IMR-90 (cell line): ENCODE data around the gene GTF2A1L. TPM values are rescaled to one million over a fixed set of nuclear protein-coding genes. Genes with fewer than 3 reads are reported as not detected.

Source experiments
- ATAC-seq: fragments of 200-7000 bp; cut with Tn5 transposase; 2 replicates; pipeline ENCODE4 v1.9.1; 2020; ENCODE audit warnings: low read depth, mild to moderate bottlenecking, moderate library complexity
- BruUV-seq: library from RNA; stranded (reverse); fragments of 400-500 nt; replicated peaks from 2 replicates; lab custom pipeline; 2021; lab: Mats Ljungman, UMichigan
- CTCF ChIA-PET: fragments of 300-600 bp; formaldehyde crosslinking; extraction: SDS; loops from one replicate; lab custom pipeline; 2021; ENCODE audit warnings: antibody characterized with exemption; lab: Yijun Ruan, JAX
- POLR2A ChIA-PET: fragments of 300-600 bp; sonication (Branson Sonifier 250); formaldehyde crosslinking; loops from one replicate; lab custom pipeline; 2022; ENCODE audit warnings: antibody characterized with exemption; ENCODE audit not compliant: unreplicated experiment; lab: Charles Lee
- DNase-seq: peaks from one replicate; pipeline ENCODE4 v3.0.0; 2013
- H2AFZ ChIP-seq: replicated peaks from 2 replicates; pipeline ENCODE3; 2013; ENCODE audit warnings: low read length, mild to moderate bottlenecking; ENCODE audit not compliant: poor library complexity
- H2AK5ac ChIP-seq: 2 replicates; pipeline ENCODE4 v1.6.1; 2013; ENCODE audit warnings: low read depth, low read length, inconsistent platforms
- H2AK9ac ChIP-seq: replicated peaks from 2 replicates; pipeline ENCODE3; 2013; ENCODE audit warnings: mild to moderate bottlenecking, low read depth, low read length, moderate library complexity; ENCODE audit not compliant: poor library complexity
- H2BK120ac ChIP-seq: 2 replicates; pipeline ENCODE4 v1.6.1; 2013; ENCODE audit warnings: low read depth, low read length, inconsistent platforms
- H2BK15ac ChIP-seq: 3 replicates; pipeline ENCODE4 v1.6.1; 2013; ENCODE audit warnings: low read depth, low read length, inconsistent platforms
- H2BK20ac ChIP-seq: 2 replicates; pipeline ENCODE4 v1.6.1; 2013; ENCODE audit warnings: low read depth, mild to moderate bottlenecking, inconsistent platforms, low read length, moderate library complexity
- H2BK5ac ChIP-seq: 2 replicates; pipeline ENCODE4 v1.6.1; 2013; ENCODE audit warnings: mild to moderate bottlenecking, low read depth, low read length, inconsistent platforms; ENCODE audit not compliant: poor library complexity, severe bottlenecking
- H3K14ac ChIP-seq: replicated peaks from 2 replicates; pipeline ENCODE4 v1.6.1; 2013; ENCODE audit warnings: low read depth, low read length, inconsistent platforms
- H3K18ac ChIP-seq: 2 replicates; pipeline ENCODE4 v1.6.1; 2013; ENCODE audit warnings: low read depth, low read length, control low read depth
- H3K23ac ChIP-seq: 2 replicates; pipeline ENCODE4 v1.6.1; 2013; ENCODE audit warnings: low read depth, low read length, inconsistent platforms
- H3K27ac ChIP-seq: 2 replicates; pipeline ENCODE4 v1.5.1; 2013; ENCODE audit warnings: mild to moderate bottlenecking, control low read depth, low read length; ENCODE audit not compliant: insufficient read depth
- H3K27me3 ChIP-seq: 2 replicates; pipeline ENCODE4 v1.6.1; 2013; ENCODE audit warnings: low read length; ENCODE audit not compliant: control insufficient read depth, insufficient read depth
- H3K36me3 ChIP-seq: 2 replicates; pipeline ENCODE4 v1.6.1; 2013; ENCODE audit warnings: low read length, mixed read lengths; ENCODE audit not compliant: control insufficient read depth, insufficient read depth
- H3K4ac ChIP-seq: 2 replicates; pipeline ENCODE4 v1.6.1; 2013; ENCODE audit warnings: low read depth, low read length, inconsistent platforms
- H3K4me1 ChIP-seq: 2 replicates; pipeline ENCODE4 v1.6.1; 2013; ENCODE audit warnings: low read length, mixed read lengths; ENCODE audit not compliant: control insufficient read depth, insufficient read depth
- H3K4me2 ChIP-seq: 2 replicates; pipeline ENCODE4 v1.6.1; 2013; ENCODE audit warnings: low read depth, mild to moderate bottlenecking, control low read depth, low read length, moderate library complexity
- H3K4me3 ChIP-seq: 2 replicates; pipeline ENCODE4 v1.5.1; 2013; ENCODE audit warnings: low read depth, mild to moderate bottlenecking, control low read depth, low read length, moderate library complexity; ENCODE audit not compliant: insufficient read depth
- H3K56ac ChIP-seq: 2 replicates; pipeline ENCODE4 v1.6.1; 2013; ENCODE audit warnings: low read length, inconsistent platforms; ENCODE audit not compliant: insufficient read depth; ENCODE audit errors: extremely low read depth
- H3K79me1 ChIP-seq, 2 experiments: 2 replicates each; pipeline ENCODE4 v1.6.1; 2013; ENCODE audit warnings: low read length in 2 of 2, inconsistent platforms in 1 of 2, low read depth in 1 of 2
- H3K9ac ChIP-seq: 2 replicates; pipeline ENCODE4 v1.6.1; 2013; ENCODE audit warnings: low read depth, low read length, control low read depth
- H3K9me1 ChIP-seq: 2 replicates; pipeline ENCODE4 v1.6.1; 2013; ENCODE audit warnings: low read length, inconsistent platforms; ENCODE audit not compliant: insufficient read depth
- H3K9me3 ChIP-seq: 2 replicates; pipeline ENCODE4 v1.6.1; 2013; ENCODE audit warnings: low read length; ENCODE audit not compliant: control insufficient read depth, insufficient read depth
- H4K20me1 ChIP-seq: 2 replicates; pipeline ENCODE4 v1.6.1; 2013; ENCODE audit warnings: low read length, inconsistent platforms; ENCODE audit not compliant: insufficient read depth
- H4K5ac ChIP-seq: 2 replicates; pipeline ENCODE4 v1.6.1; 2013; ENCODE audit warnings: mild to moderate bottlenecking, low read depth, low read length, control low read depth
- H4K8ac ChIP-seq, 2 experiments: 2 replicates each; pipeline ENCODE4 v1.6.1; 2013; ENCODE audit warnings: low read depth in 2 of 2, low read length in 2 of 2, control low read depth in 1 of 2, inconsistent platforms in 1 of 2
- H4K91ac ChIP-seq: 2 replicates; pipeline ENCODE4 v1.6.1; 2013; ENCODE audit warnings: low read depth, low read length, inconsistent platforms; ENCODE audit not compliant: insufficient read depth
- CEBPB ChIP-seq: IDR thresholded peaks from 2 replicates; pipeline ENCODE4 v1.6.1; 2012; ENCODE audit warnings: low read depth, low read length, improper control_type of control experiment
- CHD1 ChIP-seq: IDR thresholded peaks from 2 replicates; pipeline ENCODE4 v1.6.1; 2012; ENCODE audit warnings: low read depth, low read length, improper control_type of control experiment
- FOS ChIP-seq: fragments of 150-350 bp; IDR thresholded peaks from 2 replicates; pipeline ENCODE4 v1.6.1; 2016; ENCODE audit warnings: low read depth, low read length
- MAFK ChIP-seq: IDR thresholded peaks from 2 replicates; pipeline ENCODE4 v1.6.1; 2012; ENCODE audit warnings: low read depth, low read length, improper control_type of control experiment
- MXI1 ChIP-seq: IDR thresholded peaks from 2 replicates; pipeline ENCODE4 v1.6.1; 2012; ENCODE audit warnings: low read depth, mild to moderate bottlenecking, low read length, moderate library complexity, borderline replicate concordance
- RCOR1 ChIP-seq: IDR thresholded peaks from 2 replicates; pipeline ENCODE4 v1.6.1; 2012; ENCODE audit warnings: mild to moderate bottlenecking, low read length, improper control_type of control experiment; ENCODE audit not compliant: insufficient replicate concordance
- RFX5 ChIP-seq: IDR thresholded peaks from 2 replicates; pipeline ENCODE4 v1.8.0; 2012; ENCODE audit warnings: low read depth, mild to moderate bottlenecking, low read length, moderate library complexity
- WGBS, 2 experiments: methylation state at CpG; one replicate each; pipeline versions ENCODE4 v1.1.5 to v1.1.7; 2013; ENCODE audit warnings: missing lambda C conversion rate in 2 of 2; ENCODE audit not compliant: insufficient read length in 1 of 2; ENCODE audit errors: extremely low coverage in 2 of 2; 5-methylcytosine and 5-hydroxymethylcytosine counted together
- dilution Hi-C: fragments of 300-500 bp; cut with HindIII; formaldehyde crosslinking; loops from one replicate; pipeline ENCODE4 v1.14.3; 2018; ENCODE audit warnings: low sequenced_read_pairs; ENCODE audit not compliant: unreplicated experiment
- in situ Hi-C: fragments of 300-500 bp; cut with MboI; formaldehyde crosslinking; loops from 3 replicates; pipeline ENCODE4 v1.14.3; 2019; ENCODE audit warnings: low sequenced_read_pairs, inconsistent platforms, mixed read lengths
- intact Hi-C: fragments of 100-400 bp; cut with micrococcal nuclease; formaldehyde crosslinking; loops from 2 replicates; pipeline ENCODE4 v1.10.0; 2022
- polyA plus RNA-seq, 3 experiments: library from polyadenylated mRNA; depleted of rRNA; stranded (reverse); fragments of >200 nt; gene quantifications; 2 replicates each; pipeline ENCODE4 v1.2.3, GENCODE V29; 2012; ENCODE audit warnings: low replicate concordance in 1 of 3
- total RNA-seq: library from RNA; depleted of rRNA; stranded (reverse); fragments of >200 nt; gene quantifications from 2 replicates; pipeline ENCODE4 v1.2.3, GENCODE V29; 2012

GTF2A1L gene
- total and polyA plus RNA-seq, 2 of the 4 experiments (the other 2 are of a cell fraction) = not detected

DNA sequence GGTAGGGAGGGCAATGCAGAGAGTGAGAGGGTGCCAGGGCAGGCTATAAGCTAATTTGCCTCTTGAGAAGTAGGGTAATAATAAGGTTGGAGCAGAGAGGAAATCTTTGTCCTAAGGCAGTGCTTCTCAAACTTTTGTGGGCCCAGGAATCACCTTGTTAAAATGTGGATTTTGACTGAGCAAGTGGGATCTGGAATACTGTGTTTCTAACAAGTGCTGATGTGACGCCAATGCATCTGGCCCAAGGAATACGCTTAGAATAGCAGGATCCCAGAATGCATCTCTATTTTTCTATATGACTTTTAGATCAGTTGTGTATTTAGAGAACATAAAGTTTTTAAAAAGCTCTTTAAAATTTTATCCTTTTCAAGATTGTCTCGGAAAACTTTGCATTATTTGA lies 29.7 kb upstream of the GTF2A1L start:
- H3K14ac ChIP-seq = no peak overlapping the region
- H3K4ac ChIP-seq = no peak overlapping the region
- CTCF ChIA-PET = interaction anchor here (1.0 to 2.0 kb wide), 4 partner anchors 10 to 117 kb away, joined by 3 to 8 read pairs (median 4); no protein-coding TSS in a partner anchor
- peaks cover 4% of the 10 kb centered on the region; the same call in 1 of the 2 replicates for H3K36me3 ChIP-seq
- no peak overlapping the region for H2AFZ ChIP-seq
- H4K91ac ChIP-seq = no peak overlapping the region
- no peaks in the 10 kb centered on the region; a peak in 1 of 4 replicates for H3K79me1 ChIP-seq
- no peak overlapping the region for H3K18ac ChIP-seq
- H3K9ac ChIP-seq = no peak overlapping the region
- no peak overlapping the region for H2BK120ac ChIP-seq
- H4K8ac ChIP-seq = no peak overlapping the region
- no peak overlapping the region for H3K27ac ChIP-seq
- no peak overlapping the region for H3K4me2 ChIP-seq
- no peaks in the 10 kb centered on the region for H3K9me3 ChIP-seq
- no CpG with 5 or more reads among the region's 3 CpGs for WGBS, 2 experiments
- no peak for DNase-seq
- intact Hi-C loops = loop anchor here (5.0 kb wide), 1 partner anchor 56 kb away; the partner anchor contains the start of gene STON1
- no peak overlapping the region for H3K56ac ChIP-seq
- in situ Hi-C loops = loop anchor here (10.0 kb wide), 1 partner anchor 123 kb away; no protein-coding TSS in a partner anchor
- BruUV-seq = no TSS peak
- POLR2A ChIA-PET = no interaction called here
- ATAC-seq = no peak
- H4K5ac ChIP-seq = no peak overlapping the region
- H2AK5ac ChIP-seq = no peak overlapping the region
- no peak overlapping the region for H2BK5ac ChIP-seq
- peaks cover 2% of the 10 kb centered on the region for H3K4me1 ChIP-seq
- no peak overlapping the region for H2BK20ac ChIP-seq
- no peak overlapping the region for H2BK15ac ChIP-seq
- no peak overlapping the region for H3K23ac ChIP-seq
- H3K27me3 ChIP-seq = no peaks in the 10 kb centered on the region
- no peak overlapping the region for H2AK9ac ChIP-seq
- H4K20me1 ChIP-seq = no peaks in the 10 kb centered on the region
- no peaks in the 10 kb centered on the region for H3K9me1 ChIP-seq
- dilution Hi-C loops = no loop called here
- TF ChIP-seq MXI1 (no peak), FOS (no peak), MAFK (no peak), RFX5 (no peak), CEBPB (no peak), CHD1 (no peak), RCOR1 (no peak)
- H3K4me3 ChIP-seq = no peak overlapping the region
